Subcutaneous abdominal adipose tissue (tissue), 5 donors: ENCODE measurements around the gene NLRP13.

ENCODE experiments used
- H3K27ac ChIP-seq: one replicate; pipeline ENCODE4 v1.7.0; 2013; ENCODE audit warnings: low read depth, mild to moderate bottlenecking, inconsistent platforms, low read length, moderate library complexity
- H3K27me3 ChIP-seq, 5 donors: one replicate each; pipeline ENCODE4 v1.7.0; 2013; ENCODE audit warnings: low read length in 5 of 5, inconsistent platforms in 1 of 5; ENCODE audit not compliant: control insufficient read depth in 5 of 5, insufficient read depth in 4 of 5
- H3K36me3 ChIP-seq, 5 donors: one replicate each; pipeline ENCODE4 v1.7.0; 2013; ENCODE audit warnings: low read length in 5 of 5; ENCODE audit not compliant: control insufficient read depth in 5 of 5, insufficient read depth in 5 of 5
- H3K4me1 ChIP-seq, 5 donors: one replicate each; pipeline ENCODE4 v1.7.0; 2013; ENCODE audit warnings: low read length in 5 of 5, mild to moderate bottlenecking in 3 of 5, moderate library complexity in 1 of 5; ENCODE audit not compliant: control insufficient read depth in 5 of 5, insufficient read depth in 5 of 5
- H3K4me3 ChIP-seq, 5 donors: one replicate each; pipeline ENCODE4 v1.7.0; 2013; ENCODE audit warnings: low read length in 5 of 5, low read depth in 1 of 5
- H3K9ac ChIP-seq, 5 donors: one replicate each; pipeline ENCODE4 v1.7.0; 2013; ENCODE audit warnings: low read length in 5 of 5, mild to moderate bottlenecking in 4 of 5, moderate library complexity in 3 of 5
- H3K9me3 ChIP-seq, 5 donors: one replicate each; pipeline ENCODE4 v1.7.0; 2013; ENCODE audit warnings: low read length in 5 of 5; ENCODE audit not compliant: control insufficient read depth in 5 of 5
- donor health status: healthy.
- donor health status: healthy.
- donor health status: healthy.
- donor health status: healthy.
- donor health status: healthy.

The NLRP13 gene

GRCh38 chr19:55858401-55858800 lies 73.7 kb downstream of the NLRP13 start:
- Histone ChIP-seq H3K9me3 (peaks cover 0 to 6% (median 0%) of the 10 kb centered on the region in 5 donors), H3K4me3 (no peak overlapping the region), H3K27ac (no peak overlapping the region)

GRCh38 chr19:55857974-55858373 lies 74.2 kb downstream of the NLRP13 start:
- no peaks in the 10 kb centered on the region for H3K4me1 ChIP-seq
- H3K36me3 ChIP-seq, result no peaks in the 10 kb centered on the region
- no peak overlapping the region for H3K9ac ChIP-seq
- no peak overlapping the region for H3K4me3 ChIP-seq
- no peak overlapping the region for H3K27ac ChIP-seq
- H3K27me3 ChIP-seq, result peaks cover 0 to 4% (median 0%) of the 10 kb centered on the region in 5 donors
- H3K9me3 ChIP-seq, result peaks cover 0 to 6% (median 0%) of the 10 kb centered on the region in 5 donors

More at GRCh38 chr19:55858401-55858800, 73.7 kb downstream of the NLRP13 start:
- Histone ChIP-seq H3K9ac (no peak overlapping the region), H3K27me3 (peaks cover 0 to 4% (median 0%) of the 10 kb centered on the region in 5 donors), H3K4me1 (no peaks in the 10 kb centered on the region), H3K36me3 (no peaks in the 10 kb centered on the region)

GRCh38 chr19:55857149-55857548 lies 75.0 kb downstream of the NLRP13 start:
- Histone ChIP-seq H3K4me3 (no peak overlapping the region), H3K9me3 (peaks cover 0 to 6% (median 0%) of the 10 kb centered on the region in 5 donors), H3K4me1 (no peaks in the 10 kb centered on the region), H3K9ac (no peak overlapping the region), H3K27ac (no peak overlapping the region), H3K36me3 (no peaks in the 10 kb centered on the region), H3K27me3 (peaks cover 0 to 4% (median 0%) of the 10 kb centered on the region in 5 donors)

- no peaks in the 10 kb centered on the region for H3K27me3 ChIP-seq
- H3K27ac ChIP-seq, result no peak overlapping the region
- no peak overlapping the region for H3K9ac ChIP-seq
- H3K4me1 ChIP-seq, result no peaks in the 10 kb centered on the region
- H3K36me3 ChIP-seq, result no peaks in the 10 kb centered on the region
- H3K4me3 ChIP-seq, result no peak overlapping the region
- no peaks in the 10 kb centered on the region for H3K9me3 ChIP-seq
These were observed 77.0 kb downstream of the NLRP13 start for GRCh38 chr19:55855160-55855559.
